Midbrain (tissue), 1 donor: ENCODE results near the gene OXSR1.
"Not testable (repeated sequence)": the region's sequence is repeated elsewhere in the genome, so short reads cannot be mapped to it uniquely, and the experiment has no call there.

Experiments
- DNase-seq: peaks from one replicate; lab custom pipeline; 2025; lab: John Stamatoyannopoulos, UW

Gene OXSR1

GRCh38 chr3:38227989-38228388, 62.7 kb downstream of the OXSR1 start:
- no peak for DNase-seq

DNA sequence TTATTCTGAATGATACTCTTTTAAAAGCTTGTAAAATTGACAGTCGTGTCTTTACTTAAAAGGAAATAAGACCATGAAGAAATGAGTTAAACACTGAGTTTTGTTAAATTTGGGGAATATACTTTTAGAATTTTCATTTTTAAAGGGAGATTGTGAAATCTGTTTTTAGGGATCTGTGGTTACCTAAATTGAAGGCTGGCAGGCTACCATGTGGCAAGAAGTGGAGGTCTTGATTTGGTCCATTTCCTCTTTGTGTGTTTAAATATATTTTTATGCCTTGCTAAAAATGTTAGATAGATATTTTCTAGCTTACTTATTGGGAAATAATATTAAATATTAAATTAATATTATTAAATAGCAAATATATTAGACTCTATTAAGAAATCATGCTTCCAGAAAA, 63.7 kb downstream of the OXSR1 start:
- no peak for DNase-seq

GRCh38 chr3:38232701-38233100, 67.4 kb downstream of the OXSR1 start:
- DNase-seq = no peak

DNA sequence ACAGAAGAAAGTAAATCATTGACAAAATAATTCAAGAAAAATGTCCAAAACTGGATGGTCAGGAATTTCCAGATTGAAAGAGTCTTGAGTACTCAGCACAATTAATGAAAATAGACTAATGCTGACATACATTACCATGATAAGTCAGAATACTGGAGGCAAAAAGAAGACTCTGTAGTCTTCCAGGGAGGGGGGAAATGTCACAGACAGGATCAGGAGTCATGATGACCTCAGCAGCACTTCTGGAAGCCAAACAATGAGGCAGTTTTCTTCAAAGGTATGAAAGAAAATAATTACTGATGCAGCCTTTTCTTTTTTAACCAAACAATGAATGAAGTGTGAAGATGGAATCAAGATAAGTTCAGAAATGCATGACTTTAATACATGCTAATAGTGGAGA, 70.1 kb downstream of the OXSR1 start:
- no peak for DNase-seq

DNA sequence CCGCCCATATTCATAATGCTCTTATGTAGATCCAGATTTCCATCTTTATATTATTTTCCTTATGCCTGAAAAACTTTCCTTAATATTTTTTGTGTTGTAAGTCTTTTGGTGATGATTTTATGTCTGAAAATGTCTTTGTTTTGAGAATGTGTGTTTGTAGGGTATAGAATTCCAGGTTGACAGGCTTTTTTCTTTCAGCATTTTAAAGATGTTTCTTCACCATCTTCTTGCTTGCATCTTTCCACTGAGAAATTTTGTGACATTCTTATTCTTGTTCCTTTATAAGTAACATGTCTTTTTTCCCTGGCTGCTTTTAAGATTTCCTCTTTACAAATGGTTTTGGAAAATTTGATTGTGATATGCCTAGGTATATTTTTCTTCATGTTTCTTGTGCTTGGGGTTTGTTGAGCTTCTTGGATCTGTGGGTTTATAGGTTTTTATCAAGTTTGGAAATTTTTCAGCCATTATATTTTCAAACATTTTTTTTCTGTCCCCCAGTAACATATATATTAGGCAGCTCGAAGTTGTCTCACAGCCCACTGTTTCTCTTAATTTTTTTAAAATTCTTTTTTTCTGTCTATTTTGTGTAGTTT, 73.2 kb downstream of the OXSR1 start:
- DNase-seq = no peak

- not testable (repeated sequence) for DNase-seq
Measured at GRCh38 chr3:38242812-38243211, 77.5 kb downstream of the OXSR1 start.

- no peak for DNase-seq
Measured at GRCh38 chr3:38245930-38246329, 80.6 kb downstream of the OXSR1 start.

GRCh38 chr3:38247366-38248035, 82.2 kb downstream of the OXSR1 start:
- peak; percentile 8 for DNase-seq

- no peak for DNase-seq
Measured at GRCh38 chr3:38250198-38250597, 84.9 kb downstream of the OXSR1 start.

DNA sequence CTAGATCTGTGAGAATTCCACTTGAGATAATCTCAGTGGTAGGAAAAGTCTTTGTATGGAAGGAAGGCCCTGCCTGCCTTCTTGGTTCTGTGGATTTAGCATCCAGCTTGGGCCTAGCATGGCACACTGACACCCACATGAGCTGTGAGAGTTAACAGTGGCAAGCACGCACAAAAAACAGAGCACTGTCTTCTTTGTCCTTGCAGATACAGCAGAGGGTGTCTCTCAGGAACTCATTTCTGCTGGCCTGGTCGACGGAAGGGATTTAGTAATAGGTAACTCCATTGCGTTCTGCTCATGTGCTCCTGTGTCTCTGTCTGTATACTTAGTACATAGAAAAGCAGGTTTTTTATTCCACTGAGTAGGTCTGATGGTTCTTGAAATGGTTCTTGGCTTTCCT, 85.9 kb downstream of the OXSR1 start:
- no peak for DNase-seq

- DNase-seq = no peak
Measured at GRCh38 chr3:38253704-38254103, 88.4 kb downstream of the OXSR1 start.

DNA sequence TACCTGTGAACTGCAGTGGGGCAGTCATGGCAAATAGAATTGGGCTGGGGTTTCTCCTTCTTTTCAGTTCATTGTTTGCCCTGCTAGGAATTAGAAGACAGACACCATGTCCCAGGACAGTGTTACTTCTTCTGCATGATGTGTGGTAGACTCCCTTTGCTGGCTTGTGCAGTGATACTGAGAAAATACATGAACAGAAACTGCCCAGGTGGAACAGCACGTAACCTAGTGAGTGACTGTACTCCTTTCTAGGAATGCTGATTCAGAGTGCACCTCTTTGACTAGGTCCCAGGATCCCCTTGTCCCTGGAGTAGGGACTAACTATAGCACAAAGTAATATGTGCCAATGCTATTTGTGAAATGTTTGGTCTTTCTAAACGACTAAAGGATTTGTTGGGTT, 89.5 kb downstream of the OXSR1 start:
- no peak for DNase-seq

- DNase-seq = no peak
Measured at GRCh38 chr3:38255627-38256026, 90.3 kb downstream of the OXSR1 start.

DNA sequence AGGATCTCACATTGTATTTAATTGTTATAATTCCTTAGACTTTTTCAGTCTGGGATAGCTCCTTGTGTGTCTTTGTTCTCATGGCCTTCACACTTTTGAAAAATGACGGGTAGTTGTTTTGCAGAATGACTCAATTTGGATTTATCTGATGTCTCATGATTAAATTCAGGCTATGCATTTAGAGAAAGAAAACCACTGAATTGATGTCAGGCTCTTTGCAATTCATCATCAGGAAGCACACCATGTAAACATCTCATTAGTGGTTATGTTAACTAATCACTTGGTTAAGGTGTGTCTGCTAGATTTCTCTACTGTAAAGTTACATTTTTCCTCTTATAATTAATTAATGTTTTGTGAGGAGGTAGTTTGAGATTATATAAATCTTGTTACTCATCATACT, 92.2 kb downstream of the OXSR1 start:
- DNase-seq = no peak

DNA sequence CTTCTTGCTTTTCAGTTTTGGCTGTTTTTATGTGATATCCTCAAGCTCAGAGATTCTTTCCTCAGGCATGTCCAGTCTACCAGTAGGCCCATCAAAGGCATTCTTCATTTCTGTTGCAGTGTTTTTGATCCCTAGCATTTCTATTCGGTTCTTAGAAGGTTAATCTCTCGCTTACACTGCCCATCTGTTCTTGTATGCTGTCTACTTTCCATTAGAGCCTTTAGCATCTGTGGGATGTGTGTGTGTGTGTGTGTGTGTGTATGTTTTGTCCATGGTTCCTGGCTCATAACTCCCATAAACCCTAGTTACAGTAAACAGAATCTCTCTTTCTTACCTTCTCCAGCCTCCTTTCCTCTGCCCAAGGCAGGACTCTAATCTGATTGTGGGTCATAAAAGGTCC, 95.1 kb downstream of the OXSR1 start:
- DNase-seq = no peak

DNA sequence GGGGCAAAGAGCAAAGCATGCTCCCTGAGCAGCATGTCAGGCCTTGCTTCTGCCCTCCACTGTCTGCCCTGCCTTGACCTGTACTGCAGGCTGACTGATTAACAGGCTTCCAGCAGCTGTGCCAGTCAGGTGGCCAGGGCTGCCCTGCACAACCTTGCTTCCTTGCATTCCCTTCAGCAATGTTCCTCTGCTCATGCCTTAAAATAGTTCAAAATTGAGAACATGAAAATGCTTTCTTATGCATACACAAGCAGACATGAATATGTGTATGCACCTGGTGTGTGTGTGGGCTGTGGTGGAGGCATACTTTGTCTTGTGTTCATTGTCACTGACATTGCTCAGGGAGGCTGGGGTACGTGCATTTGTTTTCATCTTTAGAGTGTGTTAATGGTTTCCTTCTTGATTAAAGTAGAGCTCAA, 99.0 kb downstream of the OXSR1 start:
- no peak for DNase-seq

GRCh38 chr3:38264779-38265178, 99.4 kb downstream of the OXSR1 start:
- no peak for DNase-seq

DNA sequence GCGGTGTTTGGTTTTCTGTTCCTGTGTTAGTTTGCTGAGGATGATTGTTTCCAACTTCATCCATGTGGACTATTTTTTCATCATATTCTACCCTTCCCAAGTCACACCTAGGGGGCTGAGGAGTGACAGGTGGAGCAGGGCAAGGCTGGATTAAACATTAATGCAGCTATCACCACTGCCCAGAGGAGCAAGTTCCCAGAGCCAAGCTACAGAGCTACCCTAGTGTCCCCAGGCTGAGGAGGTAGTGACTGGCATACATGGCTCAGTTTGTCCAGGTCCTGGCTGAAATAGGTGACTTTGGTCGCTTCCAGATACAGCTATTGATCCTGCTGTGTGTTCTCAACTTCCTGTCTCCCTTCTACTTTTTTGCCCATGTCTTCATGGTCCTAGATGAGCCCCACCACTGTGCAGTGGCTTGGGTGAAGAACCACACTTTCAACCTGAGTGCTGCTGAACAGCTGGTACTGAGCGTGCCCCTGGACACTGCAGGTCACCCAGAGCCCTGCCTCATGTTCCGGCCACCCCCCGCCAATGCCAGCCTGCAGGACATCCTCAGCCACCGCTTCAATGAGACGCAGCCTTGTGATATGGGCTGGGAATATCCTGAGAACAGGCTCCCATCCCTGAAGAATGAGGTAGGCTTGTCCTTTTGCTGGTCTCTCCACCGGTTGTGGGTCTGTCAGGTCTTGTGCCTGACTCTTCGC, 100.4 kb downstream of the OXSR1 start, which contains the start of gene SLC22A13:
Gene SLC22A13 (plus strand): TSS at position 209 of the 704 bp plus-strand sequence. CDS start 49 bp downstream, at position 258.
- DNase-seq = no peak

DNA sequence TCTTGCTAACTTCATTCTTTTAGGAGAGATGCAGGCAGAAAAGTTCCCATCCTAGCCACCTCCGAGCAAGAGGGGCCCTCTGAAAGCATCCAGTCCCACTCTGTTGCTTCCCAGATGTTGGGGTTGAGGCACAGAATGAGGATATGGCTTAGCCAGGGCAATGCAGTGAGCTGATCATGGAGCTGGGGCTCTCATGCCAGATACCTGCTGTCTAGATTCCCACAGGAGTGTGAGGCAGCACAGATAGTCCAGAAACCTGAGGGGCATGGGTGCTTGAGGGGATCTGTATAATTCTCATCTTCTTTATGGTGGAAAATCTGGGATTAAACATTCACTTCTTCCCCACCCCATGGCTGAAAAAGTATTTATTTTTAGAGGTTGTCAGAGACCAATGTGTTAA, 101.5 kb downstream of the OXSR1 start:
- no peak for DNase-seq

DNA sequence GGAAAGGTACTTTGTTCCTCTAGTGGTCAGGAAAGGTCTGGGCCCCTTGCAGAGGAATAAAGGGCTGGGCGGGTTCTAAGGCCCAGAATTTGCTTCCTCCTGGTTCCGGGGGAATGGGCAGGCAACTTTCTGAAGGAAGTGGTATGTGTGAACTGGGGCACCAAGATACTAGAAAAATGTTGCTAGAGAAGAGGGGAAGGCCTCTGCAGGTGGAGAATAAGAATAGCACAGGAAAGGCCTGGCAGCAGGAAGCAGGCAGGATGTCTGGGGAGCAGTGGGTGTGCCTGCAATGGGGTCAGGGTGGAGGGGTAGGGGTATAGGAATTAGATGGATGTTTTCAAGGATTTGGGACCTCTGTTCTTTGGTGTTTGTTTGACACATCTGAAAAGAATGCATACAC, 102.3 kb downstream of the OXSR1 start:
- no peak for DNase-seq

DNA sequence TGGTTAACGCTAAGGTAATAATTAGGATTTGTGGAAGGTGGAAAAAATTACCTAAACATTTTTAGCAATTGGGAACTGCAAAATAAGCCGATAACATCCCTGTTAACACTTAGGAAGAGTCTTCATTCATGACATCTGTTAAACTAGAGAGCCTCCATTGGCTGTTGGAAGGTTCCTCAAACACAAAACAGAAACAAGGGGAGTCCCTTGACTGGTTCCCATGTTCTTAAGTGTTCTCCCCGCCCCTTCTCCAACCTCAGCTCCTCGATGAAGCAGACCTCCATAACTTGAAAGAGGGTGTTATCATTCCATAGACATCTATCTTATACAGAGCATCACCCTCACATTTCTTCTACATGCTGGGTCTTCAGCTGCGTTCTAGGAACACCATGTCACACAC, 102.8 kb downstream of the OXSR1 start:
- no peak for DNase-seq

DNA sequence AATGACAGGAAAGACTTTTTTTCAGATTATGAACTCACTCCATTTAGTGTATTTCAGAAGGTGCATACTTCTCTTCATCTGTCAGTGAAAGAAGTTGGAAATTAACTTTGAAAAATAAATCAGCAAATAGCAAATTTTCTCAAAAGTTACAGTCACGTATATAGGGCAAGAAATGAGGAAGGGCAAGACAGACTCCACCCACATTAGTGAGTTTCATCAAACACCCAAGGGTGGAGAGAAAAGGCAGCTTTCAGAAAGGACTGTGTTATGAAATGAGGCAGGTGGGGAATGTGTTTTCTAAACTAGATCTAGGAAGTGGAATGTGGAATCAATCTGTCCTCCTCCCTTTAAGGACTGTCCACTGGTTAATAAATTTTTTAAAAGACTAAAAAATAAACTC, 103.2 kb downstream of the OXSR1 start:
- DNase-seq = no peak

DNA sequence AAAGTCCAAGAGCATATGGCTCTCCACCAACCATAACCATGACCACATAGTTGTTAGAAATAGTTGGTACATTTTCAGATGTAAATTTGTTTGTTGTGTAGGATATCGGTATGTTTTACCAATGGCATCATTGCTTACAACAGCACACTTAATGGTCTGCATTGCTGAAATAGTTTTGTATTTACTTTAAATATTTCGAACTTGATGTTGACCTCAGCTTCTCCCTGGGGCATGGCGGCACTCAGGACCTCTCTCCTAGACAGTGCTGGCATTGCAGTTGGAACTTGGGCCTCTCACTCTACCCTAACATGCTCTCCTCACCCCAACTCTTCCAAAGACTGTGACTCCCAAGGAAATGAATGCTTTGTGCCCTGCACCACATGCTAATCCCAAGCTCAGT, 105.3 kb downstream of the OXSR1 start:
- no peak for DNase-seq
